Liver (tissue), 9 donors: ENCODE data around the gene LAMC3. TPM values are rescaled to one million over a fixed set of nuclear protein-coding genes. Genes with fewer than 3 reads are reported as not detected.

Experiments used
- DNase-seq: peaks from one replicate; pipeline ENCODE4 v3.0.0-alpha.2; 2017; ENCODE audit warnings: low spot score
- H3K27ac ChIP-seq, 2 donors: one replicate each; pipeline ENCODE4 v1.7.0; 2013; ENCODE audit warnings: inconsistent platforms in 2 of 2, low read length in 2 of 2, control low read depth in 1 of 2, low read depth in 1 of 2, mild to moderate bottlenecking in 1 of 2
- H3K27me3 ChIP-seq, 4 donors: one replicate each; pipeline versions ENCODE4 v1.6.1 to v1.7.0; 2013; ENCODE audit warnings: low read length in 3 of 4, inconsistent platforms in 1 of 4, mild to moderate bottlenecking in 1 of 4, moderate library complexity in 1 of 4; ENCODE audit not compliant: control insufficient read depth in 4 of 4, insufficient read depth in 4 of 4
- H3K36me3 ChIP-seq, 4 donors: one replicate each; pipeline versions ENCODE4 v1.6.1 to v1.7.0; 2013; ENCODE audit warnings: low read length in 3 of 4, mild to moderate bottlenecking in 3 of 4, low read depth in 1 of 4, moderate library complexity in 1 of 4; ENCODE audit not compliant: control insufficient read depth in 4 of 4, insufficient read depth in 3 of 4
- H3K4me1 ChIP-seq, 4 donors: one replicate each; pipeline versions ENCODE4 v1.6.1 to v1.7.0; 2013; ENCODE audit warnings: low read length in 3 of 4, mild to moderate bottlenecking in 3 of 4, moderate library complexity in 1 of 4; ENCODE audit not compliant: control insufficient read depth in 4 of 4, insufficient read depth in 4 of 4
- H3K4me3 ChIP-seq, 3 donors: one replicate each; pipeline versions ENCODE4 v1.6.1 to v1.7.0; 2013; ENCODE audit warnings: low read length in 3 of 3, control low read depth in 1 of 3, low read depth in 1 of 3, mild to moderate bottlenecking in 1 of 3
- H3K9ac ChIP-seq, 2 donors: one replicate each; pipeline ENCODE4 v1.7.0; 2013; ENCODE audit warnings: low read length in 2 of 2, mild to moderate bottlenecking in 2 of 2, moderate library complexity in 2 of 2, control low read depth in 1 of 2, low read depth in 1 of 2
- H3K9me3 ChIP-seq, 4 donors: one replicate each; pipeline versions ENCODE4 v1.6.1 to v1.7.0; 2013; ENCODE audit warnings: low read length in 3 of 4; ENCODE audit not compliant: control insufficient read depth in 4 of 4
- ATF3 ChIP-seq: IDR thresholded peaks from 2 replicates; pipeline ENCODE4 v1.6.1; 2016; ENCODE audit warnings: antibody characterized with exemption
- CTCF ChIP-seq: fragments of 150-350 bp; IDR thresholded peaks from 2 replicates; pipeline ENCODE4 v1.5.1; 2017; ENCODE audit warnings: improper control_type of control experiment, low read depth, low read length; ENCODE audit not compliant: missing input control
- EGR1 ChIP-seq, 2 donors: IDR thresholded peaks; 2 replicates each; pipeline ENCODE4 v1.6.1; 2016 to 2018; ENCODE audit warnings: antibody characterized with exemption in 2 of 2, low read depth in 2 of 2
- FOXA1 ChIP-seq: IDR thresholded peaks from 2 replicates; pipeline ENCODE4 v1.6.1; 2016; ENCODE audit warnings: antibody characterized with exemption
- FOXA2 ChIP-seq: IDR thresholded peaks from 2 replicates; pipeline ENCODE4 v1.6.1; 2016; ENCODE audit warnings: antibody characterized with exemption
- GABPA ChIP-seq, 2 donors: IDR thresholded peaks in 1 of 2; conservative IDR thresholded peaks in 1 of 2; 2 replicates each; pipeline ENCODE4 v1.6.1; 2016; ENCODE audit warnings: antibody characterized with exemption in 2 of 2, mild to moderate bottlenecking in 1 of 2, moderate library complexity in 1 of 2
- HNF4A ChIP-seq, 2 donors: conservative IDR thresholded peaks; 2 replicates each; pipeline ENCODE4 v1.6.1; 2016; ENCODE audit warnings: antibody characterized with exemption in 2 of 2, mild to moderate bottlenecking in 2 of 2
- HNF4G ChIP-seq: IDR thresholded peaks from 2 replicates; pipeline ENCODE4 v1.6.1; 2016; ENCODE audit warnings: antibody characterized with exemption
- JUND ChIP-seq, 2 donors: IDR thresholded peaks; 2 replicates each; pipeline ENCODE4 v1.6.1; 2016; ENCODE audit warnings: antibody characterized with exemption in 2 of 2
- NR2F2 ChIP-seq: IDR thresholded peaks from 2 replicates; pipeline ENCODE4 v1.6.1; 2016; ENCODE audit warnings: antibody characterized with exemption
- RAD21 ChIP-seq, 2 donors: IDR thresholded peaks; 2 replicates each; pipeline ENCODE4 v1.6.1; 2016; ENCODE audit warnings: antibody characterized with exemption in 2 of 2, mild to moderate bottlenecking in 2 of 2
- RXRA ChIP-seq, 2 donors: IDR thresholded peaks; 2 replicates each; pipeline ENCODE4 v1.6.1; 2017 to 2018; ENCODE audit warnings: antibody characterized with exemption in 2 of 2, mild to moderate bottlenecking in 1 of 2
- SP1 ChIP-seq: IDR thresholded peaks from 2 replicates; pipeline ENCODE4 v1.6.1; 2018; ENCODE audit warnings: antibody characterized with exemption, mild to moderate bottlenecking
- YY1 ChIP-seq: IDR thresholded peaks from 2 replicates; pipeline ENCODE4 v1.6.1; 2016; ENCODE audit warnings: antibody characterized with exemption, mild to moderate bottlenecking
- WGBS: extraction: QIAGEN DNeasy Blood & Tissue Kit; methylation state at CpG from one replicate; pipeline ENCODE4 v1.1.7; 2013; 5-methylcytosine and 5-hydroxymethylcytosine counted together
- polyA plus RNA-seq, 2 donors: library from polyadenylated mRNA; stranded (reverse) in 1 of 2; unstranded in 1 of 2; fragments of 200-250 nt in 1 of 2; fragments of >200 nt in 1 of 2; fragmentation: Nextera tagmentation in 1 of 2; extraction: Ambion mirVana in 1 of 2; gene quantifications; one replicate each; pipeline versions ENCODE4 v1.2.1 to v1.2.3, GENCODE V29; 2013 to 2015
- total RNA-seq, 2 donors: library from RNA; depleted of rRNA; stranded (reverse); fragments of >200 nt; gene quantifications; one replicate each; pipeline ENCODE4 v1.2.3, GENCODE V29; 2014
- TF ChIP-seq, protein P1 (sequence below): IDR thresholded peaks from 2 replicates; pipeline ENCODE4 v1.6.1; 2016; ENCODE audit warnings: antibody characterized with exemption, mild to moderate bottlenecking
- TF ChIP-seq, protein P2 (sequence below): IDR thresholded peaks from 2 replicates; pipeline ENCODE4 v1.6.1; 2016; ENCODE audit warnings: antibody characterized with exemption
- TF ChIP-seq, protein P3 (sequence below): IDR thresholded peaks from 2 replicates; pipeline ENCODE4 v1.6.1; 2016; ENCODE audit warnings: antibody characterized with exemption
- donor health status: healthy.
- donor health status: healthy.
- donor health status: healthy.
- donor health status: healthy.
- donor health status: healthy.

LAMC3 gene
- total and polyA plus RNA-seq, 4 donors = 1.4 to 5.9 (median 2.9) TPM

DNA sequence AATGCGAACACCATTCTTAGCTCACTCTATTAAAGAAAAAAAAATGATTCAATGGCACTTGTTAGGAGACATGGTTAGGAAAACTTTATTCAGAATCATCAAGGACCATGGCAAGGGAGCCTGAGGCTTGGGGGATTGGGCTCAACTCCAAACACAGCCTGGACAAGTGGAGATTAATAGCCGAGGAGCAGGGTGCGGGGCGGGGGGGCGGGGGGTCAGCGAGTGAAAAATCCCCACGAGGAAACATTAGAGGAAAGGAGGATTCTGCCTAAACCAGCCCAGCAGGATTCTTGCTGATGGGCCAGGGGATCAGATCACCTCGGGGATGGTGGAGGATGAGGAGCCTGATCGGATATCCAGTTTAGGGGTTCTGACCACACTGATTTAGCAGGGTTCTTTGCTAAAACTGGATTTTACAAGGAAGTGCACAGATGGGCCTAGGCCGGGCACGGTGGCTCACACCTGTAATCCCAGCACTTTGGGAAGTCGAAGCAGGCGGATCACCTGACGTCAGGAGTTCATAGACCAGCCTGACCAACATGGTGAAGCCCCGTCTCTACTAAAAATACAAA lies 45.6 kb upstream of the LAMC3 start:
- 85% methylated on average over 15 of the region's 15 CpGs for WGBS
- no peak overlapping the region for H3K9ac ChIP-seq
- no peaks in the 10 kb centered on the region for H3K27me3 ChIP-seq
- TF ChIP-seq FOXA1 = no peak
- TF ChIP-seq, protein P1, sequence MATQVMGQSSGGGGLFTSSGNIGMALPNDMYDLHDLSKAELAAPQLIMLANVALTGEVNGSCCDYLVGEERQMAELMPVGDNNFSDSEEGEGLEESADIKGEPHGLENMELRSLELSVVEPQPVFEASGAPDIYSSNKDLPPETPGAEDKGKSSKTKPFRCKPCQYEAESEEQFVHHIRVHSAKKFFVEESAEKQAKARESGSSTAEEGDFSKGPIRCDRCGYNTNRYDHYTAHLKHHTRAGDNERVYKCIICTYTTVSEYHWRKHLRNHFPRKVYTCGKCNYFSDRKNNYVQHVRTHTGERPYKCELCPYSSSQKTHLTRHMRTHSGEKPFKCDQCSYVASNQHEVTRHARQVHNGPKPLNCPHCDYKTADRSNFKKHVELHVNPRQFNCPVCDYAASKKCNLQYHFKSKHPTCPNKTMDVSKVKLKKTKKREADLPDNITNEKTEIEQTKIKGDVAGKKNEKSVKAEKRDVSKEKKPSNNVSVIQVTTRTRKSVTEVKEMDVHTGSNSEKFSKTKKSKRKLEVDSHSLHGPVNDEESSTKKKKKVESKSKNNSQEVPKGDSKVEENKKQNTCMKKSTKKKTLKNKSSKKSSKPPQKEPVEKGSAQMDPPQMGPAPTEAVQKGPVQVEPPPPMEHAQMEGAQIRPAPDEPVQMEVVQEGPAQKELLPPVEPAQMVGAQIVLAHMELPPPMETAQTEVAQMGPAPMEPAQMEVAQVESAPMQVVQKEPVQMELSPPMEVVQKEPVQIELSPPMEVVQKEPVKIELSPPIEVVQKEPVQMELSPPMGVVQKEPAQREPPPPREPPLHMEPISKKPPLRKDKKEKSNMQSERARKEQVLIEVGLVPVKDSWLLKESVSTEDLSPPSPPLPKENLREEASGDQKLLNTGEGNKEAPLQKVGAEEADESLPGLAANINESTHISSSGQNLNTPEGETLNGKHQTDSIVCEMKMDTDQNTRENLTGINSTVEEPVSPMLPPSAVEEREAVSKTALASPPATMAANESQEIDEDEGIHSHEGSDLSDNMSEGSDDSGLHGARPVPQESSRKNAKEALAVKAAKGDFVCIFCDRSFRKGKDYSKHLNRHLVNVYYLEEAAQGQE = no peak
- no peak for TF ChIP-seq HNF4A (conservative IDR thresholded peaks at IDR 0.05)
- no peak for TF ChIP-seq CTCF
- TF ChIP-seq NR2F2 = no peak
- TF ChIP-seq FOXA2 = no peak
- TF ChIP-seq, protein P2, sequence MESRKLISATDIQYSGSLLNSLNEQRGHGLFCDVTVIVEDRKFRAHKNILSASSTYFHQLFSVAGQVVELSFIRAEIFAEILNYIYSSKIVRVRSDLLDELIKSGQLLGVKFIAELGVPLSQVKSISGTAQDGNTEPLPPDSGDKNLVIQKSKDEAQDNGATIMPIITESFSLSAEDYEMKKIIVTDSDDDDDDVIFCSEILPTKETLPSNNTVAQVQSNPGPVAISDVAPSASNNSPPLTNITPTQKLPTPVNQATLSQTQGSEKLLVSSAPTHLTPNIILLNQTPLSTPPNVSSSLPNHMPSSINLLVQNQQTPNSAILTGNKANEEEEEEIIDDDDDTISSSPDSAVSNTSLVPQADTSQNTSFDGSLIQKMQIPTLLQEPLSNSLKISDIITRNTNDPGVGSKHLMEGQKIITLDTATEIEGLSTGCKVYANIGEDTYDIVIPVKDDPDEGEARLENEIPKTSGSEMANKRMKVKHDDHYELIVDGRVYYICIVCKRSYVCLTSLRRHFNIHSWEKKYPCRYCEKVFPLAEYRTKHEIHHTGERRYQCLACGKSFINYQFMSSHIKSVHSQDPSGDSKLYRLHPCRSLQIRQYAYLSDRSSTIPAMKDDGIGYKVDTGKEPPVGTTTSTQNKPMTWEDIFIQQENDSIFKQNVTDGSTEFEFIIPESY = no peak
- TF ChIP-seq HNF4G = no peak
- no peak for TF ChIP-seq JUND (IDR thresholded peaks at IDR 0.05)
- TF ChIP-seq RAD21 (IDR thresholded peaks at IDR 0.05) = no peak
- no peak for TF ChIP-seq GABPA (IDR thresholded peaks at IDR 0.05 in 1 of 2, conservative IDR thresholded peaks at IDR 0.05 in 1 of 2)
- TF ChIP-seq EGR1 (IDR thresholded peaks at IDR 0.05; ENCODE audit: low read depth in 2 of 2) = no peak
- TF ChIP-seq, protein P3, sequence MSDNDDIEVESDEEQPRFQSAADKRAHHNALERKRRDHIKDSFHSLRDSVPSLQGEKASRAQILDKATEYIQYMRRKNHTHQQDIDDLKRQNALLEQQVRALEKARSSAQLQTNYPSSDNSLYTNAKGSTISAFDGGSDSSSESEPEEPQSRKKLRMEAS = no peak
- no peak for TF ChIP-seq RXRA (IDR thresholded peaks at IDR 0.05)
- TF ChIP-seq SP1 = no peak
- H3K4me1 ChIP-seq = no peaks in the 10 kb centered on the region
- no peak overlapping the region for H3K4me3 ChIP-seq
- no peak overlapping the region for H3K27ac ChIP-seq
- H3K9me3 ChIP-seq = no peaks in the 10 kb centered on the region
- DNase-seq = no peak
- H3K36me3 ChIP-seq = no peaks in the 10 kb centered on the region

DNA sequence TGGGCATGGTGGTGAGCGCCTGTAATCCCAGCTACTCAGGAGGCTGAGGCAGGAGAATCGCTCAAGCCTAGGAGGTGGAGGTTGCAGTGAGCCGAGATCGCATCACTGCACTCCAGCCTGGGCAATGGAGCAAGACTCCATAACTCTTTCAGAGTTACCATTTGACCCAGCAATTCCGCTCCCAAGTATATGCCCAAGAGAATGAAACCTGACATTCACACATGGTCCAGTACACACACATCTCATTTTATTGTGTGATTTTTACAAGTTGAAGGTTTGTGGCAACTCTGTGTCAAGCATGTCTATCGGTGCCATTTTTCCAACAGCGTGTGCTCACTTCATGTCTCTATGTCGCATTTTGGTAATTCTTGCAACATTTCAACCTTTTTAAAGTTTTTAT lies 45.1 kb upstream of the LAMC3 start:
- Histone ChIP-seq H3K27me3 (no peaks in the 10 kb centered on the region), H3K9me3 (no peaks in the 10 kb centered on the region), H3K4me3 (no peak overlapping the region), H3K9ac (no peak overlapping the region), H3K27ac (no peak overlapping the region), H3K4me1 (no peaks in the 10 kb centered on the region), H3K36me3 (no peaks in the 10 kb centered on the region)
- TF ChIP-seq GABPA (IDR thresholded peaks at IDR 0.05 in 1 of 2, conservative IDR thresholded peaks at IDR 0.05 in 1 of 2) = no peak
- TF ChIP-seq, protein P3 = no peak
- no peak for TF ChIP-seq FOXA1
- TF ChIP-seq CTCF = no peak
- TF ChIP-seq RXRA (IDR thresholded peaks at IDR 0.05) = no peak
- no peak for TF ChIP-seq ATF3
- no peak for TF ChIP-seq FOXA2
- no peak for TF ChIP-seq YY1
- TF ChIP-seq, protein P2 = no peak
- TF ChIP-seq HNF4G = no peak
- TF ChIP-seq RAD21 (IDR thresholded peaks at IDR 0.05) = no peak
- 97% methylated on average over 8 of the region's 8 CpGs for WGBS
- DNase-seq = no peak
